ENCODE data around the gene TGFBR3L.

GRCh38 chr19:7895565-7895964 is 19.1 kb upstream of the TGFBR3L start:
- no peak for TF ChIP-seq ZNF155 (tag by site-specific recombination; IDR thresholded peaks at IDR 0.05)
- TF ChIP-seq CTCF (tag by site-specific recombination; IDR thresholded peaks at IDR 0.05), result no peak
